Neural cell (in vitro differentiated cells): ENCODE measurements around the gene PUM2. TPM values are rescaled to one million over a fixed set of nuclear protein-coding genes. Genes with fewer than 3 reads are reported as not detected.

ENCODE experiments used
- H2AFZ ChIP-seq: fragments of 200-600, 300-800 bp; sonication (generic), shearing (Covaris generic); 2 replicates; pipeline ENCODE4 v1.6.0; 2014; ENCODE audit warnings: low read depth, mild to moderate bottlenecking, antibody characterized with exemption, low read length, moderate library complexity
- H3F3A ChIP-seq: fragments of 200-600 bp; shearing (Covaris generic); 2 replicates; pipeline ENCODE4 v1.6.1; 2016; ENCODE audit warnings: mild to moderate bottlenecking, moderate library complexity, mixed read lengths, antibody characterized with exemption, low read length; ENCODE audit not compliant: insufficient read depth, poor library complexity, severe bottlenecking
- H3K27ac ChIP-seq: fragments of 200-600, 300-800 bp; sonication (generic), shearing (Covaris generic); 2 replicates; pipeline ENCODE4 v1.5.1; 2014; ENCODE audit warnings: mild to moderate bottlenecking, low read length, moderate library complexity
- H3K27me3 ChIP-seq: fragments of 300-800, 200-600 bp; sonication (generic), shearing (Covaris generic); 2 replicates; pipeline ENCODE4 v1.6.0; 2014; ENCODE audit warnings: mild to moderate bottlenecking, low read depth, low read length, moderate library complexity; ENCODE audit not compliant: insufficient read depth
- H3K36me3 ChIP-seq: fragments of 300-800, 200-600 bp; sonication (generic), shearing (Covaris generic); 2 replicates; pipeline ENCODE4 v1.5.1; 2014; ENCODE audit warnings: mild to moderate bottlenecking, antibody characterized with exemption, low read length, moderate library complexity; ENCODE audit not compliant: insufficient read depth
- H3K4me2 ChIP-seq: fragments of 300-800, 200-600 bp; sonication (generic), shearing (Covaris generic); 2 replicates; pipeline ENCODE4 v1.6.0; 2014; ENCODE audit warnings: mild to moderate bottlenecking, low read length
- H3K4me3 ChIP-seq: fragments of 300-800, 200-600 bp; sonication (generic), shearing (Covaris generic); 2 replicates; pipeline ENCODE4 v1.5.1; 2014; ENCODE audit warnings: mild to moderate bottlenecking, low read length, moderate library complexity
- H3K79me2 ChIP-seq: fragments of 200-600 bp; shearing (Covaris generic); replicated peaks from 2 replicates; pipeline ENCODE4 v1.6.0; 2014; ENCODE audit warnings: mild to moderate bottlenecking, low read length, moderate library complexity; ENCODE audit not compliant: insufficient read depth
- H3K9ac ChIP-seq: fragments of 300-800, 200-600 bp; sonication (generic), shearing (Covaris generic); 2 replicates; pipeline ENCODE4 v1.6.1; 2016; ENCODE audit warnings: mild to moderate bottlenecking, low read length, mixed read lengths
- H3K9me2 ChIP-seq: fragments of 200-600 bp; shearing (Covaris generic); 2 replicates; pipeline ENCODE4 v1.6.1; 2016; ENCODE audit warnings: mild to moderate bottlenecking, low read length, mixed read lengths; ENCODE audit not compliant: insufficient read depth
- H3K9me3 ChIP-seq: fragments of 200-600, 300-800 bp; sonication (generic), shearing (Covaris generic); 2 replicates; pipeline ENCODE4 v1.6.1; 2016; ENCODE audit warnings: mild to moderate bottlenecking, mixed run types, low read length, moderate library complexity, mixed read lengths
- H4K20me1 ChIP-seq: fragments of 200-600 bp; shearing (Covaris generic); 2 replicates; pipeline ENCODE4 v1.6.1; 2016; ENCODE audit warnings: mild to moderate bottlenecking, mixed run types; ENCODE audit not compliant: insufficient read depth
- EP300 ChIP-seq: fragments of 450-650 bp; conservative IDR thresholded peaks from 2 replicates; pipeline ENCODE4 v1.6.1; 2014; ENCODE audit warnings: antibody characterized with exemption, mild to moderate bottlenecking, moderate library complexity; ENCODE audit not compliant: poor library complexity, severe bottlenecking
- EZH2 ChIP-seq: fragments of 200-600, 300-800 bp; shearing (Covaris generic), sonication (generic); IDR thresholded peaks from 2 replicates; pipeline ENCODE4 v1.6.1; 2014; ENCODE audit warnings: antibody characterized with exemption, low read length, borderline replicate concordance, mild to moderate bottlenecking; ENCODE audit not compliant: insufficient read depth, poor library complexity, severe bottlenecking
- MXI1 ChIP-seq: fragments of 450-650 bp; conservative IDR thresholded peaks from 2 replicates; pipeline ENCODE4 v1.6.1; 2014; ENCODE audit warnings: antibody characterized with exemption, mild to moderate bottlenecking; ENCODE audit not compliant: poor library complexity, severe bottlenecking
- POLR2AphosphoS5 ChIP-seq: IDR thresholded peaks from 2 replicates; pipeline ENCODE4 v1.6.1; 2012
- RAD21 ChIP-seq: fragments of 450-650 bp; conservative IDR thresholded peaks from 2 replicates; pipeline ENCODE4 v1.6.1; 2014; ENCODE audit warnings: antibody characterized with exemption, mild to moderate bottlenecking, moderate library complexity
- SMC3 ChIP-seq: fragments of 450-650 bp; conservative IDR thresholded peaks from 2 replicates; pipeline ENCODE4 v1.6.1; 2014; ENCODE audit warnings: antibody characterized with exemption, mild to moderate bottlenecking, moderate library complexity; ENCODE audit not compliant: poor library complexity
- TAF1 ChIP-seq: IDR thresholded peaks from 2 replicates; pipeline ENCODE4 v1.6.1; 2012; ENCODE audit warnings: low read depth
- polyA plus RNA-seq: library from polyadenylated mRNA; depleted of rRNA; stranded (reverse); fragments of >200 nt; gene quantifications from 2 replicates; pipeline ENCODE4 v1.2.3, GENCODE V29; 2014
- TF ChIP-seq, protein P1 (sequence below): fragments of 450-650 bp; IDR thresholded peaks from 2 replicates; pipeline ENCODE4 v1.5.1; 2014; ENCODE audit warnings: antibody characterized with exemption, mild to moderate bottlenecking, moderate library complexity; ENCODE audit not compliant: poor library complexity, severe bottlenecking
- TF ChIP-seq, protein P2 (sequence below): IDR thresholded peaks from 2 replicates; pipeline ENCODE4 v1.6.1; 2012; ENCODE audit warnings: borderline replicate concordance

PUM2 gene
- polyA plus RNA-seq, 1 donor from 2014 or later, result 37.0 TPM

DNA sequence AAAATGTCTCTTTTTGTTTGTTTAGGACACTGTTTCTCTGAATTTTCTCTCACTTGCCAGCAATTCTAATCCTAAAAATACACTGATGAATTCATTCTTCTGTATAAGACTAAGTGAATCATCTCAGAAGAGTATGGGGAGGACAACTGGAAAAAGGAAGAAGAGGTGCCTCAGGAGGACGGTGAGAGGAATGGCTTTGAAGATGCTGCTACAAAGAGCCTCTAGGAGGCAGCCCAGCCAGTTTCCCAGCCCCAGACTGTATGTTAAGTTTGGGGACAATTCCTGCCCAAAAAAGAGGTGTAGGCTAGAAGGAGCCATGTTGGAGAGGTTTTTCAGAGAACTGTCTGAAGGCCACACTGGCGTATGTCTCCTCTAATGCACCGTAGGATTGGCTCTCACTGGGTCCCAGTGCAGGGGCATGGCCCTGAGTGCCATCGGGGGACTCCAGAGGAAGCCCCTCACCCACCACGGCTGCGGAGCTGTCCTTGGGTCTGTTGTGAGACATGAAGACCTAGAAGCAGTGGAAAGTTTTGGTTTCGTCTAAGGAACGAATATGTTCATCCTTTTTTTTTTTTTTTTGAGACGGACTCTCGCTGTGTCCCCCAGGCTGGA lies 122.6 kb downstream of the PUM2 start:
- Histone ChIP-seq H3K27me3 (peaks cover 2% of the 10 kb centered on the region), H3K9me3 (peaks cover 3% of the 10 kb centered on the region), H3K9ac (no peak overlapping the region), H3K36me3 (no peaks in the 10 kb centered on the region), H3K79me2 (no peaks in the 10 kb centered on the region), H3F3A (no peaks in the 10 kb centered on the region), H2AFZ (no peak overlapping the region), H3K4me3 (no peak overlapping the region), H4K20me1 (no peaks in the 10 kb centered on the region), H3K9me2 (no peaks in the 10 kb centered on the region), H3K27ac (no peak overlapping the region), H3K4me2 (no peak overlapping the region)
- no peak for TF ChIP-seq POLR2AphosphoS5
- no peak for TF ChIP-seq RAD21
- TF ChIP-seq EP300, result no peak
- no peak for TF ChIP-seq EZH2
- no peak for TF ChIP-seq SMC3
- no peak for TF ChIP-seq TAF1
- TF ChIP-seq, protein P1, sequence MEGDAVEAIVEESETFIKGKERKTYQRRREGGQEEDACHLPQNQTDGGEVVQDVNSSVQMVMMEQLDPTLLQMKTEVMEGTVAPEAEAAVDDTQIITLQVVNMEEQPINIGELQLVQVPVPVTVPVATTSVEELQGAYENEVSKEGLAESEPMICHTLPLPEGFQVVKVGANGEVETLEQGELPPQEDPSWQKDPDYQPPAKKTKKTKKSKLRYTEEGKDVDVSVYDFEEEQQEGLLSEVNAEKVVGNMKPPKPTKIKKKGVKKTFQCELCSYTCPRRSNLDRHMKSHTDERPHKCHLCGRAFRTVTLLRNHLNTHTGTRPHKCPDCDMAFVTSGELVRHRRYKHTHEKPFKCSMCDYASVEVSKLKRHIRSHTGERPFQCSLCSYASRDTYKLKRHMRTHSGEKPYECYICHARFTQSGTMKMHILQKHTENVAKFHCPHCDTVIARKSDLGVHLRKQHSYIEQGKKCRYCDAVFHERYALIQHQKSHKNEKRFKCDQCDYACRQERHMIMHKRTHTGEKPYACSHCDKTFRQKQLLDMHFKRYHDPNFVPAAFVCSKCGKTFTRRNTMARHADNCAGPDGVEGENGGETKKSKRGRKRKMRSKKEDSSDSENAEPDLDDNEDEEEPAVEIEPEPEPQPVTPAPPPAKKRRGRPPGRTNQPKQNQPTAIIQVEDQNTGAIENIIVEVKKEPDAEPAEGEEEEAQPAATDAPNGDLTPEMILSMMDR, result no peak
- TF ChIP-seq MXI1, result no peak
- TF ChIP-seq, protein P2, sequence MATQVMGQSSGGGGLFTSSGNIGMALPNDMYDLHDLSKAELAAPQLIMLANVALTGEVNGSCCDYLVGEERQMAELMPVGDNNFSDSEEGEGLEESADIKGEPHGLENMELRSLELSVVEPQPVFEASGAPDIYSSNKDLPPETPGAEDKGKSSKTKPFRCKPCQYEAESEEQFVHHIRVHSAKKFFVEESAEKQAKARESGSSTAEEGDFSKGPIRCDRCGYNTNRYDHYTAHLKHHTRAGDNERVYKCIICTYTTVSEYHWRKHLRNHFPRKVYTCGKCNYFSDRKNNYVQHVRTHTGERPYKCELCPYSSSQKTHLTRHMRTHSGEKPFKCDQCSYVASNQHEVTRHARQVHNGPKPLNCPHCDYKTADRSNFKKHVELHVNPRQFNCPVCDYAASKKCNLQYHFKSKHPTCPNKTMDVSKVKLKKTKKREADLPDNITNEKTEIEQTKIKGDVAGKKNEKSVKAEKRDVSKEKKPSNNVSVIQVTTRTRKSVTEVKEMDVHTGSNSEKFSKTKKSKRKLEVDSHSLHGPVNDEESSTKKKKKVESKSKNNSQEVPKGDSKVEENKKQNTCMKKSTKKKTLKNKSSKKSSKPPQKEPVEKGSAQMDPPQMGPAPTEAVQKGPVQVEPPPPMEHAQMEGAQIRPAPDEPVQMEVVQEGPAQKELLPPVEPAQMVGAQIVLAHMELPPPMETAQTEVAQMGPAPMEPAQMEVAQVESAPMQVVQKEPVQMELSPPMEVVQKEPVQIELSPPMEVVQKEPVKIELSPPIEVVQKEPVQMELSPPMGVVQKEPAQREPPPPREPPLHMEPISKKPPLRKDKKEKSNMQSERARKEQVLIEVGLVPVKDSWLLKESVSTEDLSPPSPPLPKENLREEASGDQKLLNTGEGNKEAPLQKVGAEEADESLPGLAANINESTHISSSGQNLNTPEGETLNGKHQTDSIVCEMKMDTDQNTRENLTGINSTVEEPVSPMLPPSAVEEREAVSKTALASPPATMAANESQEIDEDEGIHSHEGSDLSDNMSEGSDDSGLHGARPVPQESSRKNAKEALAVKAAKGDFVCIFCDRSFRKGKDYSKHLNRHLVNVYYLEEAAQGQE, result no peak

DNA sequence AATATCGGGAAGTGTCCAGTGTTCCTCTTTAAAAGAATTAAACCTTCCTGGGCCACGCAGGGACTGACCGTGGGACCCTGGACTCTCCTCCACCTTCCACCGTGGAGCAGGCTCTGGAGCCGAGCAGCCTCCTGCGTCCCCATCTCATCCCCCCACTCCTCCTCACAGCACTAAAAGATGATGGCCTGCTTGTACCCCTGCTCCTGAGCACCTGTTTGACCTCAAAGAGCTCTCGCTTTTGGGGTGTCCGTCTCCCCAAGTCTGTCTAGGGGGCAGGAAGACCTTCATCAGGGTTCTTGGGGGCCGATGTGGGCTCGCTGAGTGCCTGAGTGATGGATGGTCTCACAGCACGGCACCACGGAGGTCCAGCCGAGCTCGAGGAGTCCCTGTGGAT lies 124.5 kb downstream of the PUM2 start:
- Histone ChIP-seq H3K9ac (no peak overlapping the region), H3K9me3 (peaks cover 3% of the 10 kb centered on the region), H3K27ac (no peak overlapping the region), H4K20me1 (no peaks in the 10 kb centered on the region), H3K79me2 (no peaks in the 10 kb centered on the region), H2AFZ (no peak overlapping the region), H3K4me2 (no peak overlapping the region), H3K9me2 (no peaks in the 10 kb centered on the region), H3K4me3 (no peak overlapping the region), H3F3A (no peaks in the 10 kb centered on the region), H3K36me3 (no peaks in the 10 kb centered on the region), H3K27me3 (peaks cover 3% of the 10 kb centered on the region)
- TF ChIP-seq EZH2 (no peak), EP300 (no peak), TAF1 (no peak)
- TF ChIP-seq, protein P1, result no peak
